Parathyroid adenoma (tissue), 2 donors: ENCODE results near the gene PRKCQ.

Experiments used
- H2AFZ ChIP-seq: fragments of 300-600 bp; sonication (generic); one replicate; pipeline ENCODE4 v1.7.0; 2017; ENCODE audit warnings: antibody characterized with exemption, mild to moderate bottlenecking
- H3K27ac ChIP-seq: fragments of 300-600 bp; sonication (generic); one replicate; pipeline ENCODE4 v1.7.0; 2017
- H3K27me3 ChIP-seq: fragments of 300-600 bp; sonication (generic); one replicate; pipeline ENCODE4 v1.7.0; 2017; ENCODE audit warnings: low read length; ENCODE audit not compliant: control insufficient read depth, insufficient read depth
- H3K36me3 ChIP-seq: fragments of 300-600 bp; sonication (generic); one replicate; pipeline ENCODE4 v1.7.0; 2017; ENCODE audit warnings: low read length; ENCODE audit not compliant: control insufficient read depth, insufficient read depth
- H3K4me1 ChIP-seq: fragments of 300-600 bp; sonication (generic); one replicate; pipeline ENCODE4 v1.7.0; 2017; ENCODE audit warnings: control low read depth
- H3K4me2 ChIP-seq: fragments of 300-600 bp; sonication (generic); one replicate; pipeline ENCODE4 v1.7.0; 2017; ENCODE audit warnings: low read length
- H3K4me3 ChIP-seq: fragments of 300-600 bp; sonication (generic); one replicate; pipeline ENCODE4 v1.7.0; 2017; ENCODE audit warnings: low read depth, low read length
- H3K79me2 ChIP-seq: fragments of 300-600 bp; sonication (generic); one replicate; pipeline ENCODE4 v1.7.0; 2017; ENCODE audit warnings: control low read depth
- H3K9ac ChIP-seq: fragments of 300-600 bp; sonication (generic); one replicate; pipeline ENCODE4 v1.7.0; 2017; ENCODE audit warnings: mild to moderate bottlenecking
- H3K9me3 ChIP-seq: fragments of 300-600 bp; sonication (generic); one replicate; pipeline ENCODE4 v1.7.0; 2017; ENCODE audit warnings: low read length; ENCODE audit not compliant: control insufficient read depth
- TF ChIP-seq, protein P1 (sequence below): fragments of 300-600 bp; sonication (generic); IDR thresholded peaks from one replicate; pipeline ENCODE4 v1.7.0; 2017; ENCODE audit warnings: antibody characterized with exemption, mild to moderate bottlenecking
- donor health status: primary hyperparathyroidism.

Gene PRKCQ

DNA sequence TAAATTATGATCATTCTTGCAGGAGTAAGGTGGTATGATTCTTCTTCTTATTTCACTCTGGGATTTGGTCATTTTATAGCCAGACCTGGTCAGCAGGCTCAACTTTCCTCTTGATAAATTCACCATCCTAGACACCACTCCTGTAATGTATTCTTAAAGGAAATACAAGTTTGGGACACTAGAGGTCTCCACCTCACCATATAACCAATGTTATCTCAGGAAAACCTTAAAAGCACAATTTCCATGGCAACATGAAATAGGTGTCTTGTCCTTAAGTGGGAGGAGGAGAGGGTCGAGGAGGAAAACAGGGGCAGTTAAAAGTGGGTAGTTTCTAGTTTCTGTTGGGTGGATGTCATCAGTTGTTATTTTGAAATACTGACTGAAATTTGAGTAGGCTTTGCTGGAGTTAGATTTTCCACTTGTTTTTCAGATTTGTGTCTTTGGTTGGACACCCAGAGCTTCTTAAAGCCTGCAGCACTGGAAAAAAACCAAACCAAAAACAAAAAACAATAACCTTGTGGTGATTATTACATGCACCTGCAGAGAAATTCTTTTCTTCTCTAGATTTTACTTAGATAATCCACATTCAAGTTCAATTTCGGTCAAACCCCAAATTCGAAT is 163.1 kb downstream of the PRKCQ start:
- no peak overlapping the region for H3K4me2 ChIP-seq
- no peaks in the 10 kb centered on the region for H3K27me3 ChIP-seq
- TF ChIP-seq, protein P1, sequence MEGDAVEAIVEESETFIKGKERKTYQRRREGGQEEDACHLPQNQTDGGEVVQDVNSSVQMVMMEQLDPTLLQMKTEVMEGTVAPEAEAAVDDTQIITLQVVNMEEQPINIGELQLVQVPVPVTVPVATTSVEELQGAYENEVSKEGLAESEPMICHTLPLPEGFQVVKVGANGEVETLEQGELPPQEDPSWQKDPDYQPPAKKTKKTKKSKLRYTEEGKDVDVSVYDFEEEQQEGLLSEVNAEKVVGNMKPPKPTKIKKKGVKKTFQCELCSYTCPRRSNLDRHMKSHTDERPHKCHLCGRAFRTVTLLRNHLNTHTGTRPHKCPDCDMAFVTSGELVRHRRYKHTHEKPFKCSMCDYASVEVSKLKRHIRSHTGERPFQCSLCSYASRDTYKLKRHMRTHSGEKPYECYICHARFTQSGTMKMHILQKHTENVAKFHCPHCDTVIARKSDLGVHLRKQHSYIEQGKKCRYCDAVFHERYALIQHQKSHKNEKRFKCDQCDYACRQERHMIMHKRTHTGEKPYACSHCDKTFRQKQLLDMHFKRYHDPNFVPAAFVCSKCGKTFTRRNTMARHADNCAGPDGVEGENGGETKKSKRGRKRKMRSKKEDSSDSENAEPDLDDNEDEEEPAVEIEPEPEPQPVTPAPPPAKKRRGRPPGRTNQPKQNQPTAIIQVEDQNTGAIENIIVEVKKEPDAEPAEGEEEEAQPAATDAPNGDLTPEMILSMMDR, result peak; percentile 67

DNA sequence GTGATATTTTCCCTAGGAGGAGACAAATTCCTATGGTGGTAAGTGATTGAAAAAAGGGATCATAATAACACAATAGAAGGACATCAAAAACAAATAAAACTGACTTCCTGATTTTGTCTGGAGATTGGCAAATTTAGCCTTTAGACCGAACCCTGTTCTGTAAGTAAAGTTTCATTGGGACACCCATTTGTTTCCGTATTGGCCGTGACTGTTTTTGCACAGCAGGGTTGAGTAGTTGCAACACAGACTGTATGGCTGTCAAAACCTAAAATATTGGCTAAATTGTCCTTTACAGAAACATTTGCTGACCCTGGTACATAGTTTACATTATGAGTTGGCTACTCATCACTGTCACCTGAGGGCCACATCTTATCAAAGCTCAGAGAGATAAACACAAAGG is 168.6 kb downstream of the PRKCQ start:
- H3K27me3 ChIP-seq, result no peaks in the 10 kb centered on the region
- H3K36me3 ChIP-seq, result no peaks in the 10 kb centered on the region
- H3K79me2 ChIP-seq, result no peaks in the 10 kb centered on the region
- H3K4me2 ChIP-seq, result no peak overlapping the region
- no peak overlapping the region for H3K4me3 ChIP-seq
- TF ChIP-seq, protein P1, result no peak
- no peak overlapping the region for H2AFZ ChIP-seq
- H3K9ac ChIP-seq, result no peak overlapping the region
- peaks cover 5% of the 10 kb centered on the region for H3K4me1 ChIP-seq
- no peak overlapping the region for H3K27ac ChIP-seq
- no peaks in the 10 kb centered on the region for H3K9me3 ChIP-seq

More for the DNA sequence above, 163.1 kb downstream of the PRKCQ start:
- H3K9me3 ChIP-seq, result no peaks in the 10 kb centered on the region
- H3K4me3 ChIP-seq, result no peak overlapping the region
- no peaks in the 10 kb centered on the region for H3K36me3 ChIP-seq
- H3K79me2 ChIP-seq, result no peaks in the 10 kb centered on the region
- H3K27ac ChIP-seq, result no peak overlapping the region
- no peak overlapping the region for H2AFZ ChIP-seq
- H3K4me1 ChIP-seq, result no peaks in the 10 kb centered on the region
- no peak overlapping the region for H3K9ac ChIP-seq

DNA sequence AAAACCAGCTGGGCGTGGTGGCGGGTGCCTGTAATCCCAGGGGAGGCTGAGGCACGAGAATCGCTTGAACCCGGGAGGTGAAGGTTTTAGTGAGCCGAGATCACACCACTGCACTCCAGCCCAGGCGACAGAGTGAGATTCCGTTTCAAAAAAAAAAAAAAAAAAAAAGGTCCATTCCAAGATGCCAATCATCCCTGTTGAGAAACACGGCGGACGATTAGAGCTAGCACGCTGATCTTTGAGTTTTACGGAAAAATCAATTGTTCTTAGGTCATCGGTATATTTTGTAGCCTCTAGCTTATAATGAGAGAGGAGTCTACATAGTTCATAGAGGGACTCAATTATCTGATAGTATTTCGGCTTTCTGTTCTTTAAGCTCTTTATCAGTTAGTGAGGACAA is 169.2 kb downstream of the PRKCQ start:
- Histone ChIP-seq H3K9ac (no peak overlapping the region), H3K4me2 (no peak overlapping the region), H3K79me2 (no peaks in the 10 kb centered on the region), H3K9me3 (no peaks in the 10 kb centered on the region), H3K4me3 (no peak overlapping the region), H3K4me1 (peaks cover 5% of the 10 kb centered on the region), H3K27me3 (no peaks in the 10 kb centered on the region), H3K36me3 (no peaks in the 10 kb centered on the region), H3K27ac (no peak overlapping the region), H2AFZ (no peak overlapping the region)
- TF ChIP-seq, protein P1, result no peak

DNA sequence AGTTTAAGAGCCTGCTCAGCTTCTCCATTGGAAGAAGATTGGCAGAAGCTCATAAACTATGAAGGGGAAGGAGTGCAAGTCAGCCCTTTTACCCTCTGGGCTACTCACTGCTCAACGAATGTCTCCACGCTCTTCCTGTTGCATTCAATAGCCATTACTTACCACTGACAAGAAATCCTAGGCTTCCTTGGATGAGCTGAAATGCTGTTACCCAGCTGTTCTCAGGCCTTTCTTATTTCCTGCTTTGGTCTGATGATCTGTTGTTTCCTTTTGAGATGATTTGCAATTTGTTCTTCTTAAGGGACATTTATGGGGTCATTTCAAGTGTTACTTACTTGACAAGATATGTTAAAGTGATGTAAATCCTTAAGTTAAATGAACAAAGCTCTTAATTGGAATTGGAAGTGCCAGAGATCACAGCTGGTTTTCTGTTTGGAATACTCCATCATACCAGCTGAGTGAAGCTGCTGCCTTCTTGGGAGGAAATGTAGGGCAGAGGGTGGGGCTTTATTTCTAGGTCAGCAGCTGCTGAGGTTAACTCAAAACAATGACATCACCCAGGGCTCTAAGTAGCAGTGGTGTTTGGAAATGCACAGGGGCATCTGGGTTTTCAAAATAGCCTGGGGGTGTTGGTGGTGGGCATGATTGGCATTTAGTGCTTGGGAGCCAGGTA is 170.0 kb downstream of the PRKCQ start:
- TF ChIP-seq, protein P1, result no peak
- Histone ChIP-seq H3K79me2 (no peaks in the 10 kb centered on the region), H3K9me3 (no peaks in the 10 kb centered on the region), H3K27me3 (no peaks in the 10 kb centered on the region), H2AFZ (no peak overlapping the region), H3K9ac (no peak overlapping the region), H3K36me3 (no peaks in the 10 kb centered on the region), H3K4me1 (peaks cover 5% of the 10 kb centered on the region), H3K4me3 (no peak overlapping the region), H3K27ac (no peak overlapping the region), H3K4me2 (no peak overlapping the region)

DNA sequence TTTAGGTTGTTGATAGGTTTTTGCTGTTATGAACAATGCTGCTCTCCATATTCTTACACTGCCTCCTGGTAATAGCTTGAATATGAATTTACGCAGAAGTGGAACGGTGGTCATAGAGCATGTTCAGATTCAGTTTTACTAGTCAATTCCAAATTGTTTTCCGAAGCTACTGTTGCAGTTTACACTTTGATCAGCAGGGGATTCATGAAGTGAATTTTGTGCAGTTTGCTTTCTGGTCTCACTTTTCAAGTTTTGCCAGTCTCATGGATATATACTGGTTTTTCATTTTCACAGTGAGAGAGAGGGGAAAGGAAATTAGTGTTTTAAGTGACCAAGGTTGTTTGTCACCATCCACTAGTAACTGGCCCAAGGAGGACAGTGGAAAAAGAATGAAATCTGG is 171.3 kb downstream of the PRKCQ start:
- no peaks in the 10 kb centered on the region for H3K36me3 ChIP-seq
- H3K9me3 ChIP-seq, result no peaks in the 10 kb centered on the region
- H3K4me2 ChIP-seq, result no peak overlapping the region
- no peak overlapping the region for H3K27ac ChIP-seq
- H3K4me3 ChIP-seq, result no peak overlapping the region
- no peak overlapping the region for H3K9ac ChIP-seq
- H2AFZ ChIP-seq, result no peak overlapping the region
- H3K27me3 ChIP-seq, result no peaks in the 10 kb centered on the region
- TF ChIP-seq, protein P1, result no peak
- no peaks in the 10 kb centered on the region for H3K79me2 ChIP-seq
- H3K4me1 ChIP-seq, result peaks cover 5% of the 10 kb centered on the region
